ENCODE data around the gene GALNTL6.

DNA sequence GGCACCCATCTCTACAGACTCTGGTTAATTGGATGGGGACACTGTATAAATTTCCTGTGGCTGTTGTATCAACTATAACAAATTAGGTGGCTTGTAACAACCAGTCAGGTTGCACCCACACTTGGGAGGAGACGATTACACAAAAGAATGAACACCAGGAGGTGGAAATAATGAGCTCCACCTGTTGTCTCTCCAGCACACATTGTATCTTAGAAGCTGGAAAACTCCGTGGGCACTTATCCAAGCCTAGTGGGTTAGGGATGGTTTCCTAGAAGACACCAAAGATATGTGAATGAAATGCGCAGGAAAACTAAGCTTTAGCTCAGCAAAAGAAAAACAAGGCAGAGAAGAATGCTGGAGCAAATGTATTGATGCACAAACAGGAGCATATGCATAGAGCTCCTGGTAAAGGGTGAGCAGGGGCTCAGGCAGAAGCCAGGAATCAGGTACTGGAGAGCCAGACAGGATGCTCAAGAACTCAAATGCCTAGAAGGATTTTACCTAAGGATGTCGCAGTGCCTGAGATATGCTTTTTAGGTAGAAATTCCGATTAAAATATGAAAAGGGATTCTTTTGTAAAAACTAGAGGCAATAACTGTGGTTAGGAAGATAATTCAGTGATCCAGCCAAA is 111.7 kb downstream of the GALNTL6 start:
- TF ChIP-seq CTCF (IDR thresholded peaks at IDR 0.05) (no peak), EP300 (IDR thresholded peaks at IDR 0.05) (no peak)

Measured in suprapubic skin (tissue), 3 donors.